Prostate gland (tissue), 2 donors: ENCODE data around the gene C2orf72. TPM values are rescaled to one million over a fixed set of nuclear protein-coding genes. Genes with fewer than 3 reads are reported as not detected.
"Not testable (repeated sequence)": the region's sequence is repeated elsewhere in the genome, so short reads cannot be mapped to it uniquely, and the experiment has no call there.

Experiments used
- DNase-seq: peaks from one replicate; pipeline ENCODE4 v3.0.0-alpha.2; 2019; ENCODE audit warnings: low spot score
- H3K27ac ChIP-seq, 2 donors: fragments of 200-600 bp; sonication (generic); 2 replicates each; pipeline ENCODE4 v1.5.1; 2017 to 2019
- H3K27me3 ChIP-seq: fragments of 200-600 bp; sonication (generic); replicated peaks from 2 replicates; pipeline ENCODE4 v1.5.1; 2019; ENCODE audit not compliant: insufficient read depth
- H3K36me3 ChIP-seq, 2 donors: fragments of 200-600 bp; sonication (generic); 1 replicate in 1 of 2; 2 replicates in 1 of 2; pipeline versions ENCODE4 v1.5.1 to v1.8.1; 2017 to 2019
- H3K4me1 ChIP-seq: fragments of 200-600 bp; sonication (generic); replicated peaks from 2 replicates; pipeline ENCODE4 v1.5.1; 2019
- H3K4me3 ChIP-seq, 2 donors: fragments of 200-600 bp; sonication (generic); 2 replicates each; pipeline ENCODE4 v1.5.1; 2017 to 2019
- H3K9me3 ChIP-seq: fragments of 200-600 bp; sonication (generic); 2 replicates; pipeline ENCODE4 v1.5.1; 2017
- POLR2A ChIP-seq: fragments of 450-650 bp; IDR thresholded peaks from one replicate; pipeline ENCODE4 v1.6.1; 2016; ENCODE audit warnings: antibody characterized with exemption, mild to moderate bottlenecking
- POLR2AphosphoS5 ChIP-seq: sonication (generic); formaldehyde crosslinking; IDR thresholded peaks from one replicate; pipeline ENCODE4 v1.6.1; 2017; ENCODE audit warnings: antibody characterized with exemption
- WGBS: methylation state at CpG from one replicate; pipeline ENCODE4 v1.1.5; 2018; 5-methylcytosine and 5-hydroxymethylcytosine counted together
- intact Hi-C: fragments of 100-400 bp; cut with DNase I; formaldehyde crosslinking; loops from one replicate; pipeline ENCODE4 v1.14.2; 2022
- total RNA-seq, 2 donors: library from RNA; depleted of rRNA; stranded (reverse); fragments of >200 nt; gene quantifications; one replicate each; pipeline ENCODE4 v1.1.0, GENCODE V29; 2016
- TF ChIP-seq, protein P1 (sequence below), 4 experiments: fragments of 200-600 bp in 2 of 4; fragments of 450-650 bp in 2 of 4; sonication (generic) in 2 of 4; IDR thresholded peaks; 1 replicate in 3 of 4; 2 replicates in 1 of 4; pipeline ENCODE4 v1.5.1; 2016 to 2019; ENCODE audit warnings: antibody characterized with exemption in 4 of 4, mild to moderate bottlenecking in 2 of 4, moderate library complexity in 2 of 4

The C2orf72 gene
- total RNA-seq, 2 donors from 2014 or later = 7.2 to 13.0 TPM

DNA sequence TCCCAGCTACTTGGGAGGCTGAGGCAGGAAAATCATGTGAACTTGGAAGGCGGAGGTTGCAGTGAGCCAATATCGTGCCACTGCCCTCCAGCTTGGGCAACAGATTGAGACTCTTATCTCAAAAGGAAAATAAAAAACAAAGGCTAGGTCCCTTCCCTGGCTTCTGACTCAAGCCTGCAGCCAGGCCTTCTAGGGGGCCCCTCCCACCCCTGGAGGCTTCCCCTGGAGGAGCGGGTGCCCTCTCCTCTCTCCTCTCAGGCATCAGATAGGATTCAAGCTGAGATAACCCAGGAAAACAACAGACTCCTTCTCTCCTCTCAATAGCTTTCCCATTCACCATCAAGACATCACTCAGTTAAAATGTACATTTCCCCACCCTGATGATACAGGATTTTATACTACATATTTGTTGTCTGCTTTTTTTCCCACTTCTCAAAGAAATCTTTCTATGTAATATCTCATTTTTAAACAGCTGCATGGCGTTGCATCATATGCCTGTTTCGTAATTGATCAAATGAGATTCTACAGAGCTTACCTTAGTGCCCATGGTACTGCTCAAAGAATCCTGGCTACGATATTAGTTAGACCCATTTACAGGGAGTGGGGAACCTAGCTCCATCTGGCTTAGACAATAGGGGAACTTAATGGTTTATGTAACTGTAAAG, 20.6 kb upstream of the C2orf72 start:
- intact Hi-C loops = no loop called here
- Histone ChIP-seq H3K27ac (no peak overlapping the region), H3K9me3 (no peaks in the 10 kb centered on the region), H3K4me3 (no peak overlapping the region), H3K4me1 (no peaks in the 10 kb centered on the region), H3K27me3 (no peaks in the 10 kb centered on the region), H3K36me3 (no peaks in the 10 kb centered on the region)
- 77% methylated on average over 6 of the region's 6 CpGs for WGBS
- no peak for DNase-seq
- TF ChIP-seq, protein P1, sequence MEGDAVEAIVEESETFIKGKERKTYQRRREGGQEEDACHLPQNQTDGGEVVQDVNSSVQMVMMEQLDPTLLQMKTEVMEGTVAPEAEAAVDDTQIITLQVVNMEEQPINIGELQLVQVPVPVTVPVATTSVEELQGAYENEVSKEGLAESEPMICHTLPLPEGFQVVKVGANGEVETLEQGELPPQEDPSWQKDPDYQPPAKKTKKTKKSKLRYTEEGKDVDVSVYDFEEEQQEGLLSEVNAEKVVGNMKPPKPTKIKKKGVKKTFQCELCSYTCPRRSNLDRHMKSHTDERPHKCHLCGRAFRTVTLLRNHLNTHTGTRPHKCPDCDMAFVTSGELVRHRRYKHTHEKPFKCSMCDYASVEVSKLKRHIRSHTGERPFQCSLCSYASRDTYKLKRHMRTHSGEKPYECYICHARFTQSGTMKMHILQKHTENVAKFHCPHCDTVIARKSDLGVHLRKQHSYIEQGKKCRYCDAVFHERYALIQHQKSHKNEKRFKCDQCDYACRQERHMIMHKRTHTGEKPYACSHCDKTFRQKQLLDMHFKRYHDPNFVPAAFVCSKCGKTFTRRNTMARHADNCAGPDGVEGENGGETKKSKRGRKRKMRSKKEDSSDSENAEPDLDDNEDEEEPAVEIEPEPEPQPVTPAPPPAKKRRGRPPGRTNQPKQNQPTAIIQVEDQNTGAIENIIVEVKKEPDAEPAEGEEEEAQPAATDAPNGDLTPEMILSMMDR (IDR thresholded peaks at IDR 0.05) = no peak
- TF ChIP-seq POLR2A (no peak), POLR2AphosphoS5 (no peak)

DNA sequence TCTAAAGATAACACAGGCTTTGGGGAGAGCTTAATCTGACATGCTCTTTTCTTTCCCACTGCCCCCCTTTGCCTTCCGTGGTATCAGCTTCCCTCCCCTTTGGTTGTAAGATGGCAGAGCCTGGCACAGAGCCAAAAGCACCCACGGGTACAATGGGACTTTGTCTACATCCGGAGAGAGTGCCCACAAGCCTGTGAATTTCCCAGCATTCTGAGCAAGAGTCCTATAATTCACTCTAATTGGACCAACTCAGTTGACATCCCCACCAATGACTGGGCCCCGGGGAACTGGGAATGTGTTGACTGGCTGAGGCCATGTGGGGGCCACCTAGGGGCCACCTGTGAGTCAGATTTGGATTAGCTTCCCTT, 20.1 kb upstream of the C2orf72 start:
- Histone ChIP-seq H3K36me3 (no peaks in the 10 kb centered on the region), H3K27me3 (no peaks in the 10 kb centered on the region), H3K4me3 (no peak overlapping the region), H3K27ac (no peak overlapping the region), H3K9me3 (no peaks in the 10 kb centered on the region), H3K4me1 (no peaks in the 10 kb centered on the region)
- WGBS = 29% methylated on average over 4 of the region's 4 CpGs
- TF ChIP-seq POLR2AphosphoS5 (no peak), POLR2A (no peak)
- intact Hi-C loops = no loop called here
- DNase-seq = no peak

DNA sequence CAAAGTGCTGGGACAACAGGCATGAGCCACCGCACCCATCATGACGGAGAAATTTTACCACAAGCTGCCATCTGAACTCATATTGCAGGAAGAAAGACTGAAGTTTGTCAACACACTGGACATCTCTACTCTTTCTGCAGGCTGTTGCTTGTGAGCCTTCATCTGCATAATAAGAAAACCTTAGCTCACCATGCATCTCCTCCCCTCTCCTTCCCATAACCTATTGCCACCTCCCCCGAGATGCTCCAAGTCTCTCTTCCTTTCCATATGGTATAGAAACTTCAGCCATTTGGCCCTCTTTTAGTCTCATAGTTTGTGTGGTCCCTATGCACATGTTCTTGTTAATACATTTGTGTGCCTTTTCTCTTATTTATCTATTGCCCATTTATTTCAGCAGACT, 19.1 kb upstream of the C2orf72 start:
- no peak for TF ChIP-seq POLR2A
- TF ChIP-seq POLR2AphosphoS5 = no peak
- TF ChIP-seq, protein P1 (IDR thresholded peaks at IDR 0.05) = no peak
- Histone ChIP-seq H3K27me3 (no peaks in the 10 kb centered on the region), H3K27ac (no peak overlapping the region), H3K36me3 (no peaks in the 10 kb centered on the region), H3K4me1 (no peaks in the 10 kb centered on the region), H3K9me3 (no peaks in the 10 kb centered on the region), H3K4me3 (no peak overlapping the region)
- DNase-seq = no peak
- intact Hi-C loops = no loop called here
- WGBS = 95% methylated on average over 3 of the region's 3 CpGs

DNA sequence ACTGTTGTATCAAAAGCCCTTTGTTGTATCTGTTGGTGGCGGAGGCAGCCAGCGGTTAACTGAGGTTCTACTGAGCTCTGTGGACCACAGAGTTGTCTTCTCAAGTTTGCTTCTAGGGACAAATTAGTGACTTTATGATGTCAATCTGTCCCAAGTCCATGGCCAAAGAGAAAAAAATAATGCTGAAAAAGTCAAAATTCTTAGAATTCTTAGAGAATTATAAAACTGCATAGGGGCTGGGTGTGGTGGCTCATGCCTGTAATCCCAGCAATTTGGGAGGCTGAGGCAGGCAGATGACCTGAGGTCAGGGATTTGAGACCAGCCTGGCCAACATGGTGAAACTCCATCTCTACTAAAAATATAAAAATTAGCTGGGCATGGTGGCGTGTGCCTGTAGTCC, 12.3 kb upstream of the C2orf72 start:
- H3K9me3 ChIP-seq, H3K4me1 ChIP-seq, H3K27me3 ChIP-seq, H3K4me3 ChIP-seq, H3K36me3 ChIP-seq, DNase-seq, intact Hi-C loops, H3K27ac ChIP-seq: not testable (repeated sequence)
- 93% methylated on average over 3 of the region's 3 CpGs for WGBS

DNA sequence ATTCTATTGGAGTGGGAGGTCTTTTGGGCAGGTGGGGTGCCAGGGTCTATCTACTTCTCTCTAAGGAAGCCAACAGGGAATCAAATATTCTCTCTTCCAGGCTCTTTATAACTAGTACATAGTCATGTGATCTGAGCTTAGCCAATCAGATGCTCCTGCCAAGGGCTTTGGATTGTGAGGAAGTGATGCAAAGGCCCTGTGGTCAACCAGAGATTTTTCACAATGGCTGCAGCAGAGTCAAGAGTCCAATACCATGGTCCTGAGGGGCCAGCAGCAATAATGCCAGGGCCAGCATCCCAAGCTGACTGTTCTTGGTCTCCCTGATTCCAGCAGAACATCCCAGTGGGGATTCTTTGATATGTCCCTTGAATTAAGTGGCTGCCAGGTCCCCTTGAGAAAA, 8.4 kb upstream of the C2orf72 start:
- no peak overlapping the region for H3K4me3 ChIP-seq
- TF ChIP-seq POLR2A (no peak), POLR2AphosphoS5 (no peak)
- TF ChIP-seq, protein P1 (IDR thresholded peaks at IDR 0.05) = no peak
- peak overlapping the region in 1 of 2 donors; percentile 46 for H3K27ac ChIP-seq
- H3K4me1 ChIP-seq = no peaks in the 10 kb centered on the region
- DNase-seq = no peak
- H3K36me3 ChIP-seq = no peaks in the 10 kb centered on the region
- H3K27me3 ChIP-seq = no peaks in the 10 kb centered on the region
- no peaks in the 10 kb centered on the region for H3K9me3 ChIP-seq
- intact Hi-C loops = no loop called here

DNA sequence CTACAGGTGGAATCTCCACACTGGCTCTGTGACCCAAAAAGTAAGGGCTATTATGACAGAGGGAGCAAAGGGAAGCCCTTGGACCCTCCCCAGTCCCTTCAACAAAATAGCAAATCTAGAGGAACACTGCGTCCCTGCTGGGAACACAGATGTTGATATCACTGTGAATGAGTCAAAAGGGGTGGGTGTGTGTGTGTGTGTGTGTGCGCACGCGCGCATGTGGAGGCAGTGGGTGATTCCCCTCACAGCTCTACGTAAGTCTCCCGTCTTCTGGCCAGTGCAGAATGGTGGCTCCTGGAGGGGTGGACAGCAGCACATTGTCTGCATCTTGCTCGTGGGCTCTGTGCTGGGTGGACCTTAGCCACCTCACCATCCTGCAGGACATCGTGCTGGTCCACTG, 7.8 kb upstream of the C2orf72 start:
- intact Hi-C loops = no loop called here
- no peak for TF ChIP-seq POLR2AphosphoS5
- Histone ChIP-seq H3K4me3 (no peak overlapping the region), H3K27ac (peak overlapping the region in 1 of 2 donors; percentile 46), H3K9me3 (no peaks in the 10 kb centered on the region), H3K27me3 (no peaks in the 10 kb centered on the region), H3K36me3 (no peaks in the 10 kb centered on the region), H3K4me1 (no peaks in the 10 kb centered on the region)
- WGBS = 85% methylated on average over 9 of the region's 9 CpGs
- DNase-seq = no peak
